ENCODE measurements around the gene POMT1.

The POMT1 gene

GRCh38 chr9:131484051-131484445 is 18.7 kb upstream of the POMT1 start:
- Histone ChIP-seq H3K9me3 (ENCODE audit: control insufficient read depth in 1 of 2, low read length in 2 of 2) (no peaks in the 10 kb centered on the region), H3K27ac (ENCODE audit: low read depth, low read length) (no peak overlapping the region), H3K36me3 (ENCODE audit: control insufficient read depth in 1 of 2, insufficient read depth in 2 of 2, low read length in 2 of 2) (peaks cover 78 to 97% of the 10 kb centered on the region in 2 donors), H3K4me3 (ENCODE audit: low read depth in 1 of 2, low read length in 2 of 2) (no peak overlapping the region), H3K27me3 (ENCODE audit: control insufficient read depth in 1 of 2, insufficient read depth in 2 of 2, low read length in 2 of 2) (no peaks in the 10 kb centered on the region), H3K4me1 (ENCODE audit: control insufficient read depth in 1 of 2, insufficient read depth in 2 of 2, low read length in 2 of 2) (no peaks in the 10 kb centered on the region), H3K9ac (ENCODE audit: low read depth in 1 of 2, low read length in 2 of 2) (no peak overlapping the region)

- H3K27ac ChIP-seq (ENCODE audit: low read depth, low read length): no peak overlapping the region
- no peak overlapping the region for H3K9ac ChIP-seq (ENCODE audit: low read depth in 1 of 2, low read length in 2 of 2)
- H3K9me3 ChIP-seq (ENCODE audit: control insufficient read depth in 1 of 2, low read length in 2 of 2): no peaks in the 10 kb centered on the region
- no peaks in the 10 kb centered on the region for H3K4me1 ChIP-seq (ENCODE audit: control insufficient read depth in 1 of 2, insufficient read depth in 2 of 2, low read length in 2 of 2)
- no peaks in the 10 kb centered on the region for H3K27me3 ChIP-seq (ENCODE audit: control insufficient read depth in 1 of 2, insufficient read depth in 2 of 2, low read length in 2 of 2)
- peaks cover 77 to 97% of the 10 kb centered on the region in 2 donors for H3K36me3 ChIP-seq (ENCODE audit: control insufficient read depth in 1 of 2, insufficient read depth in 2 of 2, low read length in 2 of 2)
- no peak overlapping the region for H3K4me3 ChIP-seq (ENCODE audit: low read depth in 1 of 2, low read length in 2 of 2)
Observed at GRCh38 chr9:131484560-131485185, 18.0 kb upstream of the POMT1 start.

DNA sequence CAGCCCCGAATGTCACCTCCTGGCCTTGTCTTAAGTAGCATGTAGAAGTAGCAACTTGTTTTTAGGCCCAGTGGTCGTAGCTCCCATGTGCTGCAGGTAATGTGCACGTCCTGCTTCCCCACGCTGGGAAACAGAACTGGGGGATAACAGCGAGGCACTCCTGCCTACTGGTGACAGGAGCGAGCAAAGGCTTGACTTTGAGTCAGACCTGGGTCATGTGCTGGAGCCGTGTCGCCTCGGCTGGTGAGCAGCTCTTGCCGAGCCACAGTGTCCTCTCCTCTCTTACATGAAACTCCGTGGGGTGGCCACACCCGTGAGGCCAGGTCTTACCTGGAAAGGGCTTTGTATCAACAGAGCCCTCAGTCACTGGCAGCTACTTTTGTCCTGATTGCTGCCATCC is 17.5 kb upstream of the POMT1 start:
- H3K36me3 ChIP-seq (ENCODE audit: control insufficient read depth in 1 of 2, insufficient read depth in 2 of 2, low read length in 2 of 2): peaks cover 79 to 97% of the 10 kb centered on the region in 2 donors
- H3K4me1 ChIP-seq (ENCODE audit: control insufficient read depth in 1 of 2, insufficient read depth in 2 of 2, low read length in 2 of 2): no peaks in the 10 kb centered on the region
- H3K9ac ChIP-seq (ENCODE audit: low read depth in 1 of 2, low read length in 2 of 2): no peak overlapping the region
- no peaks in the 10 kb centered on the region for H3K9me3 ChIP-seq (ENCODE audit: control insufficient read depth in 1 of 2, low read length in 2 of 2)
- H3K27me3 ChIP-seq (ENCODE audit: control insufficient read depth in 1 of 2, insufficient read depth in 2 of 2, low read length in 2 of 2): no peaks in the 10 kb centered on the region
- no peak overlapping the region for H3K27ac ChIP-seq (ENCODE audit: low read depth, low read length)
- H3K4me3 ChIP-seq (ENCODE audit: low read depth in 1 of 2, low read length in 2 of 2): no peak overlapping the region

DNA sequence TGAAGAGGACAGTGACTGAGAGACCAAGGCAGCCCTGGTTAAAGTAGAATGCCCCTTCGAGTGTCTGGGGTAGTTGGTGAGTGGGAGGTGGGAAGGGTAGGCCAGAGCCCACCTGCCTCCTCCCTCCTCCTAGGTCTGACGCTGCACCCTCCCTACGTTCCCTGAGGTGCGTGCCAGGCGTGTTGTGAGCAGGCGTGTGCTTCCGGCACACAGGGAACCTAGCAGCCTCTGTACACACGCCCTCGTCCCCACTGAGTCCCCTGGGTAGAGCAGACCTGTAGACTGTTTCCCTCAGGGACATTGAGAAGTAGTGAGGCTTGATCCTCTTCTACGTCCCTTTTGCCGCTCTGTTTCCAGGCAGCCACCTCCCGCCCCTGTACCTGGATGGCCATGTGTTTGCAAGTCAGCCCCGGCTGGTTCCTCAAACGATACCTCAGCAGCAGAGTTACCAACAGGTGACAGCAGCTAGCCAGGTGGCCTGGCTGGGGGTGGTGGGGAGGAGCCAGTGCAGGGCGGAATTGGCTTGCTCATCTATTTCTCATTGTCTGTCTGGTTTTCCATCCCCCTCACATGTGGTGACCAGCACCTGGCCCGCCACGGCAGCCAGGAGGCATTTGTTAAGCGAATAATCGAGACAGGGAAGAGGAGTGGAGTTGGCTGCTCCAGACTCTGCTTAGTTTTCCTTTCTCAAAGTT is 16.8 kb upstream of the POMT1 start:
- H3K27ac ChIP-seq (ENCODE audit: low read depth, low read length): no peak overlapping the region
- H3K4me3 ChIP-seq (ENCODE audit: low read depth in 1 of 2, low read length in 2 of 2): no peak overlapping the region
- no peaks in the 10 kb centered on the region for H3K27me3 ChIP-seq (ENCODE audit: control insufficient read depth in 1 of 2, insufficient read depth in 2 of 2, low read length in 2 of 2)
- no peaks in the 10 kb centered on the region for H3K4me1 ChIP-seq (ENCODE audit: control insufficient read depth in 1 of 2, insufficient read depth in 2 of 2, low read length in 2 of 2)
- peaks cover 81 to 97% of the 10 kb centered on the region in 2 donors for H3K36me3 ChIP-seq (ENCODE audit: control insufficient read depth in 1 of 2, insufficient read depth in 2 of 2, low read length in 2 of 2)
- H3K9ac ChIP-seq (ENCODE audit: low read depth in 1 of 2, low read length in 2 of 2): no peak overlapping the region
- no peaks in the 10 kb centered on the region for H3K9me3 ChIP-seq (ENCODE audit: control insufficient read depth in 1 of 2, low read length in 2 of 2)

- no peak overlapping the region for H3K27ac ChIP-seq (ENCODE audit: low read depth, low read length)
- no peak overlapping the region for H3K4me3 ChIP-seq (ENCODE audit: low read depth in 1 of 2, low read length in 2 of 2)
Observed at GRCh38 chr9:131487001-131487400, 15.7 kb upstream of the POMT1 start.

GRCh38 chr9:131487621-131488031 is 15.1 kb upstream of the POMT1 start:
- no peaks in the 10 kb centered on the region for H3K27me3 ChIP-seq (ENCODE audit: control insufficient read depth in 1 of 2, insufficient read depth in 2 of 2, low read length in 2 of 2)
- H3K4me1 ChIP-seq (ENCODE audit: control insufficient read depth in 1 of 2, insufficient read depth in 2 of 2, low read length in 2 of 2): no peaks in the 10 kb centered on the region
- H3K9me3 ChIP-seq (ENCODE audit: control insufficient read depth in 1 of 2, low read length in 2 of 2): no peaks in the 10 kb centered on the region
- H3K4me3 ChIP-seq (ENCODE audit: low read depth in 1 of 2, low read length in 2 of 2): no peak overlapping the region
- no peak overlapping the region for H3K27ac ChIP-seq (ENCODE audit: low read depth, low read length)
- H3K9ac ChIP-seq (ENCODE audit: low read depth in 1 of 2, low read length in 2 of 2): no peak overlapping the region
- peaks cover 83 to 100% of the 10 kb centered on the region in 2 donors for H3K36me3 ChIP-seq (ENCODE audit: control insufficient read depth in 1 of 2, insufficient read depth in 2 of 2, low read length in 2 of 2)

More at GRCh38 chr9:131487001-131487400, 15.7 kb upstream of the POMT1 start:
- Histone ChIP-seq H3K9ac (ENCODE audit: low read depth in 1 of 2, low read length in 2 of 2) (no peak overlapping the region), H3K9me3 (ENCODE audit: control insufficient read depth in 1 of 2, low read length in 2 of 2) (no peaks in the 10 kb centered on the region), H3K27me3 (ENCODE audit: control insufficient read depth in 1 of 2, insufficient read depth in 2 of 2, low read length in 2 of 2) (no peaks in the 10 kb centered on the region), H3K36me3 (ENCODE audit: control insufficient read depth in 1 of 2, insufficient read depth in 2 of 2, low read length in 2 of 2) (peaks cover 86 to 100% of the 10 kb centered on the region in 2 donors), H3K4me1 (ENCODE audit: control insufficient read depth in 1 of 2, insufficient read depth in 2 of 2, low read length in 2 of 2) (no peaks in the 10 kb centered on the region)

DNA sequence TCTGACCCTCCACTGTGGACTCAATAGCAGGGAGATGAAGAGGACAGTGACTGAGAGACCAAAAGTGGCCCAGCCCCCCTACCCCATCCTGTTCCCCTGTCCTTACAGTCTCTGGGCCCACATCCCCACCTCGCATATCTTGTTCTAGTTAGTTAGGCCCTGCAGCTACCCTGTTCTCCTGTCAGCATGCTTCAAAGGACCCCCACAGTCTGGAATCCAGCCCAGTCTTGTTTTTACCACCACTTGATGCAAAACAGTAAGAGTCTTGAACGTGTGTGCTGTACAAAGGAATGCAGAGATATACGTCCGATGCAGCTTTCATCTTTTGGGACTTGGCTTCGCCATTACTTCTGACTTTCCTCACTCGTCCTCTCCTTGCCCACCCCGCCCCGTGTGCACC is 12.2 kb upstream of the POMT1 start:
- no peaks in the 10 kb centered on the region for H3K4me1 ChIP-seq (ENCODE audit: control insufficient read depth in 1 of 2, insufficient read depth in 2 of 2, low read length in 2 of 2)
- H3K27ac ChIP-seq (ENCODE audit: low read depth, low read length): no peak overlapping the region
- H3K36me3 ChIP-seq (ENCODE audit: control insufficient read depth in 1 of 2, insufficient read depth in 2 of 2, low read length in 2 of 2): peaks cover 75 to 100% of the 10 kb centered on the region in 2 donors
- no peak overlapping the region for H3K9ac ChIP-seq (ENCODE audit: low read depth in 1 of 2, low read length in 2 of 2)
- no peaks in the 10 kb centered on the region for H3K9me3 ChIP-seq (ENCODE audit: control insufficient read depth in 1 of 2, low read length in 2 of 2)
- no peaks in the 10 kb centered on the region for H3K27me3 ChIP-seq (ENCODE audit: control insufficient read depth in 1 of 2, insufficient read depth in 2 of 2, low read length in 2 of 2)
- no peak overlapping the region for H3K4me3 ChIP-seq (ENCODE audit: low read depth in 1 of 2, low read length in 2 of 2)

- H3K27ac ChIP-seq (ENCODE audit: low read depth, low read length): no peak overlapping the region
Observed at GRCh38 chr9:131491001-131491710, 11.6 kb upstream of the POMT1 start.

GRCh38 chr9:131492070-131492469 is 10.6 kb upstream of the POMT1 start:
- no peaks in the 10 kb centered on the region for H3K27me3 ChIP-seq (ENCODE audit: control insufficient read depth in 1 of 2, insufficient read depth in 2 of 2, low read length in 2 of 2)
- no peak overlapping the region for H3K4me3 ChIP-seq (ENCODE audit: low read depth in 1 of 2, low read length in 2 of 2)
- H3K27ac ChIP-seq (ENCODE audit: low read depth, low read length): no peak overlapping the region
- peaks cover 9% of the 10 kb centered on the region in 2 donors for H3K4me1 ChIP-seq (ENCODE audit: control insufficient read depth in 1 of 2, insufficient read depth in 2 of 2, low read length in 2 of 2)
- H3K9ac ChIP-seq (ENCODE audit: low read depth in 1 of 2, low read length in 2 of 2): no peak overlapping the region
- no peaks in the 10 kb centered on the region for H3K9me3 ChIP-seq (ENCODE audit: control insufficient read depth in 1 of 2, low read length in 2 of 2)
- peaks cover 71 to 100% of the 10 kb centered on the region in 2 donors for H3K36me3 ChIP-seq (ENCODE audit: control insufficient read depth in 1 of 2, insufficient read depth in 2 of 2, low read length in 2 of 2)

More at GRCh38 chr9:131491001-131491710, 11.6 kb upstream of the POMT1 start:
- Histone ChIP-seq H3K9ac (ENCODE audit: low read depth in 1 of 2, low read length in 2 of 2) (no peak overlapping the region), H3K4me3 (ENCODE audit: low read depth in 1 of 2, low read length in 2 of 2) (no peak overlapping the region), H3K4me1 (ENCODE audit: control insufficient read depth in 1 of 2, insufficient read depth in 2 of 2, low read length in 2 of 2) (peaks cover 0 to 2% of the 10 kb centered on the region in 2 donors), H3K27me3 (ENCODE audit: control insufficient read depth in 1 of 2, insufficient read depth in 2 of 2, low read length in 2 of 2) (no peaks in the 10 kb centered on the region), H3K9me3 (ENCODE audit: control insufficient read depth in 1 of 2, low read length in 2 of 2) (no peaks in the 10 kb centered on the region), H3K36me3 (ENCODE audit: control insufficient read depth in 1 of 2, insufficient read depth in 2 of 2, low read length in 2 of 2) (peaks cover 78 to 100% of the 10 kb centered on the region in 2 donors)

- peaks cover 13 to 14% of the 10 kb centered on the region in 2 donors for H3K4me1 ChIP-seq (ENCODE audit: control insufficient read depth in 1 of 2, insufficient read depth in 2 of 2, low read length in 2 of 2)
- peaks cover 62 to 100% of the 10 kb centered on the region in 2 donors for H3K36me3 ChIP-seq (ENCODE audit: control insufficient read depth in 1 of 2, insufficient read depth in 2 of 2, low read length in 2 of 2)
- H3K27ac ChIP-seq (ENCODE audit: low read depth, low read length): no peak overlapping the region
- no peak overlapping the region for H3K4me3 ChIP-seq (ENCODE audit: low read depth in 1 of 2, low read length in 2 of 2)
- no peak overlapping the region for H3K9ac ChIP-seq (ENCODE audit: low read depth in 1 of 2, low read length in 2 of 2)
- H3K9me3 ChIP-seq (ENCODE audit: control insufficient read depth in 1 of 2, low read length in 2 of 2): no peaks in the 10 kb centered on the region
- no peaks in the 10 kb centered on the region for H3K27me3 ChIP-seq (ENCODE audit: control insufficient read depth in 1 of 2, insufficient read depth in 2 of 2, low read length in 2 of 2)
Observed at GRCh38 chr9:131494296-131494870, 8.3 kb upstream of the POMT1 start.

Data from duodenal mucosa (tissue), 2 donors.